Heart right ventricle (tissue), 16 donors: ENCODE measurements around the gene PPEF2. TPM values are rescaled to one million over a fixed set of nuclear protein-coding genes. Genes with fewer than 3 reads are reported as not detected.
"Not testable (repeated sequence)": the region's sequence is repeated elsewhere in the genome, so short reads cannot be mapped to it uniquely, and the experiment has no call there.

Experiments used
- ATAC-seq, 8 donors: fragments of 200-7000 bp; cut with Tn5 transposase; one replicate each; pipeline ENCODE4 v1.9.1; 2020; ENCODE audit warnings: mild to moderate bottlenecking in 8 of 8, moderate library complexity in 8 of 8, moderate number of reproducible peaks in 1 of 8
- DNase-seq, 2 donors: peaks; one replicate each; pipeline ENCODE4 v3.0.0-alpha.2; 2020
- H3K27ac ChIP-seq, 10 donors: fragments of 200-600 bp; sonication (generic) in 2 of 10; one replicate each; pipeline versions ENCODE4 v1.5.0 to v1.8.0; 2020 to 2022; ENCODE audit warnings: mild to moderate bottlenecking in 3 of 10
- H3K27me3 ChIP-seq, 7 donors: fragments of 200-600 bp; one replicate each; pipeline ENCODE4 v1.8.0; 2021 to 2022; ENCODE audit warnings: mild to moderate bottlenecking in 2 of 7
- H3K36me3 ChIP-seq, 9 donors: fragments of 200-600 bp; sonication (generic) in 1 of 9; one replicate each; pipeline versions ENCODE4 v1.5.0 to v1.8.0; 2020 to 2022; ENCODE audit warnings: mild to moderate bottlenecking in 2 of 9
- H3K4me1 ChIP-seq, 9 donors: fragments of 200-600 bp; sonication (generic) in 1 of 9; one replicate each; pipeline versions ENCODE4 v1.5.0 to v1.8.0; 2020 to 2022; ENCODE audit warnings: mild to moderate bottlenecking in 4 of 9
- H3K4me3 ChIP-seq, 10 donors: fragments of 200-600 bp; sonication (generic) in 2 of 10; one replicate each; pipeline versions ENCODE4 v1.5.0 to v1.8.0; 2020 to 2022; ENCODE audit warnings: mild to moderate bottlenecking in 7 of 10, moderate library complexity in 2 of 10
- H3K9me3 ChIP-seq, 11 donors: fragments of 200-600 bp in 10 of 11; sonication (generic) in 2 of 11; one replicate each; pipeline versions ENCODE4 v1.5.0 to v1.8.0; 2013 to 2022; ENCODE audit warnings: mild to moderate bottlenecking in 2 of 11, control low read depth in 1 of 11, moderate library complexity in 1 of 11
- WGBS, 2 donors: extraction: QIAGEN DNeasy Blood & Tissue Kit; methylation state at CpG; one replicate each; pipeline ENCODE4 v1.1.7; 2013; ENCODE audit warnings: inconsistent platforms in 1 of 2; 5-methylcytosine and 5-hydroxymethylcytosine counted together
- intact Hi-C, 10 donors: fragments of 100-400 bp; cut with DNase I; formaldehyde crosslinking; loops; one replicate each; pipeline versions ENCODE4 v1.11.1 to v1.14.2; 2022
- polyA plus RNA-seq, 2 donors: library from polyadenylated mRNA; stranded (reverse); fragments of 200-250 nt; gene quantifications; one replicate each; pipeline ENCODE4 v1.2.3, GENCODE V29; 2013
- total RNA-seq, 10 donors: library from RNA; stranded (reverse); fragmentation: NEBNext Ultra II Directional in 3 of 10; extraction: Animal tissue kit (Norgen Biotek cat#: 25700) in 3 of 10; gene quantifications; one replicate each; pipeline versions ENCODE4 v1.2.1 to v1.2.4, GENCODE V29; 2021 to 2023
- TF ChIP-seq, protein P1 (sequence below), 9 donors: fragments of 200-600 bp; sonication (generic) in 2 of 9; IDR thresholded peaks; one replicate each; pipeline versions ENCODE4 v1.5.0 to v1.8.0; 2021 to 2022; ENCODE audit warnings: antibody characterized with exemption in 9 of 9, mild to moderate bottlenecking in 5 of 9, moderate library complexity in 1 of 9
- donor health status: Arrhythmogenic right ventricular cardiomyopathy.
- donor health status: ischemic (EF 13 %, LVEDD 7.1; RV severe dilation, severe dysfunction).
- donor health status: healthy with polysubstance abuse.
- donor health status: DM: no; HTN: yes; CAD: no.
- donor health status: DM: no; HTN: no; CAD: no.
- donor health status: ischemic (EF 25% LVEDD 6.9; RV normal size, moderate dysfunction).
- donor health status: ischemic (EF 25% LVEDD 5.7; RV mildly dilated, moderate dysfunction).
- donor health status: healthy.
- donor health status: DM: yes; HTN: yes; CAD: no.
- donor health status: Ischemic cardiomyopathy.
- donor health status: ischemic (EF 35%, LVEDD 5.7; RV mildly dilated, moderate dysfunction).
- donor health status: nonischemic (EF 11% LVEDD 7.7; RV severe dilation, severe dysfunction).
- donor health status: DM: yes; HTN: yes; CAD: no.
- donor health status: PGD.
- donor health status: ischemic (EF 29% LVEDD 5.4; RV normal size, mild dysfunction).
- donor health status: nonischemic (EF 23%, LVEDD 6.1; RV moderate dilation, normal function).

The PPEF2 gene
- total and polyA plus RNA-seq, 12 donors: not detected

DNA sequence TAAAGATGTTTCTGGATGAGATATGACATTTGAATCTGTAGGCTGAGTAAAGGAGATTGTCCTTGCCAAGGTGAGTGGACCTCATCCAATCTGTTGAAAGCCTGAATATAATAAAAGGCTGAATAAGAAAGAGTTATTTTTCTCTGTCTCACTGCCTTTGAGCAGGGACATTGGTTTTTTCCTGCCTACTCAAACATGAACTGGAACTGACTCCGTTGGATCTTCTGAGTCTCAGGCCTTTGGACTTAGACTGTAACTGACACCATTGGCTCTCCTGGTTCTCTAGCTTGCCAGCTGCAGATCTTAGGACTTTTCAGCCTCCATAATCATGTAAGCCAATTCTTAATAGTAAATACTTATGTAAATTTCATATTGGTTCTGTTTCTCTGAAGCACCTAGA is 43.5 kb downstream of the PPEF2 start:
- no peak overlapping the region for H3K4me3 ChIP-seq
- intact Hi-C loops: no loop called here
- H3K4me1 ChIP-seq: no peaks in the 10 kb centered on the region
- H3K27me3 ChIP-seq: peaks cover 0 to 50% (median 0%) of the 10 kb centered on the region in 7 donors
- no peak for ATAC-seq
- TF ChIP-seq, protein P1, sequence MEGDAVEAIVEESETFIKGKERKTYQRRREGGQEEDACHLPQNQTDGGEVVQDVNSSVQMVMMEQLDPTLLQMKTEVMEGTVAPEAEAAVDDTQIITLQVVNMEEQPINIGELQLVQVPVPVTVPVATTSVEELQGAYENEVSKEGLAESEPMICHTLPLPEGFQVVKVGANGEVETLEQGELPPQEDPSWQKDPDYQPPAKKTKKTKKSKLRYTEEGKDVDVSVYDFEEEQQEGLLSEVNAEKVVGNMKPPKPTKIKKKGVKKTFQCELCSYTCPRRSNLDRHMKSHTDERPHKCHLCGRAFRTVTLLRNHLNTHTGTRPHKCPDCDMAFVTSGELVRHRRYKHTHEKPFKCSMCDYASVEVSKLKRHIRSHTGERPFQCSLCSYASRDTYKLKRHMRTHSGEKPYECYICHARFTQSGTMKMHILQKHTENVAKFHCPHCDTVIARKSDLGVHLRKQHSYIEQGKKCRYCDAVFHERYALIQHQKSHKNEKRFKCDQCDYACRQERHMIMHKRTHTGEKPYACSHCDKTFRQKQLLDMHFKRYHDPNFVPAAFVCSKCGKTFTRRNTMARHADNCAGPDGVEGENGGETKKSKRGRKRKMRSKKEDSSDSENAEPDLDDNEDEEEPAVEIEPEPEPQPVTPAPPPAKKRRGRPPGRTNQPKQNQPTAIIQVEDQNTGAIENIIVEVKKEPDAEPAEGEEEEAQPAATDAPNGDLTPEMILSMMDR (IDR thresholded peaks at IDR 0.05): no peak
- no peaks in the 10 kb centered on the region for H3K36me3 ChIP-seq
- H3K27ac ChIP-seq: no peak overlapping the region
- H3K9me3 ChIP-seq: peaks cover 0 to 6% (median 0%) of the 10 kb centered on the region in 11 donors
- 38 to 88% methylated on average over 1 of the region's 1 CpG for WGBS, 2 donors
- no peak for DNase-seq

DNA sequence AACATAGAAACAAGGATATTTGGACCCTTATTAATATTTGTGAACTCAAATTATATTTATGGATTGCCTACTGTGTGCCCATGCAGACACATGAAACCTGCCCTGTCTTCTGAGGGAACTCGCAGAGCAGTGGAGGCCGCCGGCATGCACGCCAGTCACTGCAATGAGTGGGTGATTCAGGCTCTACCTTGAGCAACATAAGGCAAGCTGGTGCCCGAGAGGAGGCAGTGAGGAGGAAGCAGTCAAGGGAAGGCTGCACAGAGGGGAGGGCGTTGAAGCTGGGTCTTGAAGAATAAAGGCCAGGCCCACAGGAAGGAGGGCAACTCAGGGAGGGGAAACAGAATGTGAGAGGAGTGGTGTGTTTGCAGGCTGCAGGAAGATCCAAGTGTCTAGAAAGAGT is 52.8 kb downstream of the PPEF2 start:
- Histone ChIP-seq H3K27me3 (peaks cover 0 to 17% (median 0%) of the 10 kb centered on the region in 7 donors), H3K9me3 (no peaks in the 10 kb centered on the region), H3K36me3 (no peaks in the 10 kb centered on the region), H3K4me3 (no peak overlapping the region), H3K27ac (no peak overlapping the region), H3K4me1 (peaks cover 0 to 14% (median 5%) of the 10 kb centered on the region in 9 donors)
- TF ChIP-seq, protein P1 (IDR thresholded peaks at IDR 0.05): no peak
- intact Hi-C loops: loop anchor here in 1 of 10 donors (10.0 kb wide), 1 partner anchor 195 kb away; no protein-coding TSS in a partner anchor
- ATAC-seq (no peak), DNase-seq (no peak)
- whole genome bisulfite sequencing, 2 donors: 60 to 68% methylated on average over 6 of the region's 6 CpGs

DNA sequence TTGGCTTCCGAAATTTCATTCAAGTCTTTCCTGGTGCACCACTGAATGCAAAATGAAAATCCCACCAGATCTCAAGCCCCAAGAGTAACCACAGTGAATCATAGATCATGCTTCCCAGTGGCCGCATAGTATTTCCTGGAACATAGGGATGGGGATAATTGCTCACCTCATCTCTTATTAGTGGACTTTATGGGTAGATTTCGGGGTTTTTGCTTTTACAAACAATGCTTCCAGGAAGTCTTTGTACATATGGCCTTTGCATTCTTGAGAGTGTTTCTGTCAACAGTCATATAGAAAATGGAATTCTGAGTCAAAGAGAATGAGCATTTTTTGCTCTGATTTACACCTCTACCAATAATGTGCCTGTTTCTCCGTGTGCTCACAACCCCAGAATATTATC is 53.4 kb downstream of the PPEF2 start:
- H3K4me1 ChIP-seq: peaks cover 0 to 20% (median 5%) of the 10 kb centered on the region in 9 donors
- no peak overlapping the region for H3K4me3 ChIP-seq
- H3K9me3 ChIP-seq: no peaks in the 10 kb centered on the region
- peaks cover 0 to 11% (median 0%) of the 10 kb centered on the region in 7 donors for H3K27me3 ChIP-seq
- TF ChIP-seq, protein P1 (IDR thresholded peaks at IDR 0.05): no peak
- ATAC-seq (no peak), DNase-seq (no peak)
- no peak overlapping the region for H3K27ac ChIP-seq
- WGBS, 2 donors: 80 to 84% methylated on average over 4 of the region's 4 CpGs
- H3K36me3 ChIP-seq: no peaks in the 10 kb centered on the region
- intact Hi-C loops: loop anchor here in 1 of 10 donors (10.0 kb wide), 1 partner anchor 194 kb away; no protein-coding TSS in a partner anchor

DNA sequence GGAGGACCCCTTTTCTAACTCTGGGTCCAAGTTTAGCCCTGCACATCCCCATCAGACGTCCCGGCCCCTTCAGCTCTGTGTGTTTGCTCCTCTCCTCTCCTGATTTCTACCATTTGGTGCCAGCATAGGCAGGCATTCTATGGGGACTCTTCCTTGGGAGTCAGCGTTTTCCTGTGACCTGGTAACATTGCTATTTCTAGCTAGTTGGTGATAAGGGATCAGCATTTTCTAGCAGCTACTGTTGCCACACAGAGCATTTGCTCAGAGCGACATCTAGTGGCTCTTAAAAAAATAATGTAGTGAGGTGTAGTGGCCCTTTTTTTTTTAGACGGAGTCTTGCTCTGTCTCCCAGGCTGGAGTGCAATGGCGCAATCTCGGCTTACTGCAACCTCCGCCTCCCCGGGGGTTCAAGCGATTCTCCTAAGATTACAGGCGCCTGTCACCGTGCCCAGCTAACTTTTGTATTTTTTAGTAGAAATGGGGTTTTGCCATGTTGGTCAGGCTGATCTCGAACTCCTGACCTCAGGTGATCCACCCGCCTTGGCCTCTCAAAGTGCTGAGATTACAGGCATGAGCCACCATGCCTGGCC is 54.0 kb downstream of the PPEF2 start:
- TF ChIP-seq, protein P1 (IDR thresholded peaks at IDR 0.05): peak; percentile 45 to 78 (median 73)
- intact Hi-C loops: loop anchor here in 1 of 10 donors (10.0 kb wide), 1 partner anchor 193 kb away; no protein-coding TSS in a partner anchor
- H3K27me3 ChIP-seq, H3K9me3 ChIP-seq, H3K36me3 ChIP-seq, H3K4me3 ChIP-seq: not testable (repeated sequence)
- peak; percentile 22 to 52 for DNase-seq
- Histone ChIP-seq H3K27ac (peak overlapping the region in 3 of 10 donors; percentile 15 to 36 (median 31)), H3K4me1 (peaks cover 0 to 24% (median 5%) of the 10 kb centered on the region in 9 donors)
- ATAC-seq: peak; percentile 77 to 96 (median 92)
- WGBS, 2 donors: 22% methylated on average over 14 of the region's 14 CpGs
